Measurements from ENCODE around the gene UNC5B.

- TF ChIP-seq CTCF (IDR thresholded peaks at IDR 0.05), result no peak
- TF ChIP-seq POLR2A (IDR thresholded peaks at IDR 0.05), result no peak
- no peak for TF ChIP-seq POLR2AphosphoS5 (IDR thresholded peaks at IDR 0.05)
Measured at GRCh38 chr10:71218046-71218650, 5.8 kb downstream of the UNC5B start.

Measured in upper lobe of left lung (tissue), 4 donors.